ENCODE measurements around the gene SMIM9. TPM values are rescaled to one million over a fixed set of nuclear protein-coding genes. Genes with fewer than 3 reads are reported as not detected.

The SMIM9 gene
- total and polyA plus RNA-seq, 12 donors, result 0.11 TPM; not detected in 11

DNA sequence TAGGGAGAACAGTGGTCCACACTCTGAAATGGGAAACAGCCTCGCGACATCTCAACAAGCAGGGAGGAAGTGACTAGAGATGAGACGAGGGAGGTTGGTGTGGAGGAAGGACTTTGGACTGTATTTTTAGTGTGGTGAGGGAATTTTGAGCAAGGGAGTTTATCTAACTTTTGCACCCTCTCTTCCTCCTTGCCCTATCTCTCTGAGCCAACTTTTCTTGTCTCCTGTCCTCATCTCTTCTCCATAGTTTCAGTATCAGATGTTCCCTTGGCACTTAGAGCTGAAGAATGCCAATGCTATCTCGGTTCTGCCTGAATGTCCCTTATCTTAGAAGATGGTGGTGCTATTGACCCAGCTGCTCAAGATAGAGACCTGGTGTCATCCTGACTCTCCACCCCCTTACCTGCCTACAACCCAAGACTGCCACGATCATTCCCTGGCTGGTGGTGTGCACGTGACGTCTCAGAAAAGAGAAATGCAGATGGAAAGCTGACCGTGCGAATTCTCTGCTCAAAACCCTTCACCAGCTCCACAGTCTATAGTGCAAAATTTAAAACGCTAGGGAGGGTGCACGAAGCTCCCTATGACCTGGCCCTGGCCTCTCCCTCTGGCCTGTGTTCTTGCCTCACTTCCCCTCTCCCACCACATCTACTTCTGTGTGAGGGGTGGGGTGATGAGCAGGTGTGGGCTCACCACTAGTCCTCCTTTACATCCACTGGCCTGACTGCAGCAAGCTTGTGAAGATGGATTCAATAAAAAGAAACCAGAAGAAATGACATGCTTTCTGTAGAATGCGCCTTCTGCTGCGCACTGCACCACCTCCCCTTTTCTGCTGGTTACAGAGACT, 50.1 kb downstream of the SMIM9 start:
- intact Hi-C loops (cut with DNase I), result no loop called here
- 72 to 89% (median 82%) methylated on average over 13 of the region's 13 CpGs for WGBS, 4 donors
- no peak for TF ChIP-seq POLR2A (IDR thresholded peaks at IDR 0.05)
- TF ChIP-seq, protein P1, sequence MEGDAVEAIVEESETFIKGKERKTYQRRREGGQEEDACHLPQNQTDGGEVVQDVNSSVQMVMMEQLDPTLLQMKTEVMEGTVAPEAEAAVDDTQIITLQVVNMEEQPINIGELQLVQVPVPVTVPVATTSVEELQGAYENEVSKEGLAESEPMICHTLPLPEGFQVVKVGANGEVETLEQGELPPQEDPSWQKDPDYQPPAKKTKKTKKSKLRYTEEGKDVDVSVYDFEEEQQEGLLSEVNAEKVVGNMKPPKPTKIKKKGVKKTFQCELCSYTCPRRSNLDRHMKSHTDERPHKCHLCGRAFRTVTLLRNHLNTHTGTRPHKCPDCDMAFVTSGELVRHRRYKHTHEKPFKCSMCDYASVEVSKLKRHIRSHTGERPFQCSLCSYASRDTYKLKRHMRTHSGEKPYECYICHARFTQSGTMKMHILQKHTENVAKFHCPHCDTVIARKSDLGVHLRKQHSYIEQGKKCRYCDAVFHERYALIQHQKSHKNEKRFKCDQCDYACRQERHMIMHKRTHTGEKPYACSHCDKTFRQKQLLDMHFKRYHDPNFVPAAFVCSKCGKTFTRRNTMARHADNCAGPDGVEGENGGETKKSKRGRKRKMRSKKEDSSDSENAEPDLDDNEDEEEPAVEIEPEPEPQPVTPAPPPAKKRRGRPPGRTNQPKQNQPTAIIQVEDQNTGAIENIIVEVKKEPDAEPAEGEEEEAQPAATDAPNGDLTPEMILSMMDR (IDR thresholded peaks at IDR 0.05), result no peak
- no peaks in the 10 kb centered on the region for H3K27me3 ChIP-seq
- H3K9me3 ChIP-seq (replicated peaks in 1 of 3), result no peaks in the 10 kb centered on the region
- H3K4me1 ChIP-seq (replicated peaks in 1 of 2), result no peaks in the 10 kb centered on the region
- DNase-seq, result no peak
- peaks cover 0 to 12% of the 10 kb centered on the region in 2 donors for H3K36me3 ChIP-seq (replicated peaks in 1 of 2)
- H3K27ac ChIP-seq, result no peak overlapping the region
- no peak overlapping the region for H3K4me3 ChIP-seq

DNA sequence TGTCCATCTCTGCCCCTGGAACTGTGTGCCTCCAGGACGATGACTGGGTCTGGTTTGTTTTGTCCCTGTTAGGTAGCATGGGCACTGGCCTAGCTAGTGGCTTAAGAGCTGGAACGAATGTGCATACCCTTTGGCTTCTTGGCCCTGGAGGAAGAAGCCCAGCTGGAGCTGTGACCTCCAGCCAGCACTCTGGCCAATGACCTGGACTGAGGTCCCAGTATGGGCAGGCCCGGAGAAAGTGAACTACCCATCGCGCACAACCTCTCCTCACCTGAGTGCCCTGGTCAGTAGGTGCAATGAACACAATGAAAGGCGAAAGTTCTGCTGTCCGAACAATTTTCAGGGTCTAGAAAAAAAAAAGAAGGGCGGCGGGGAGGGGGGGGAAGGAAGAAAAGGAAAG, 53.5 kb downstream of the SMIM9 start:
- H3K9me3 ChIP-seq (replicated peaks in 1 of 3), result no peaks in the 10 kb centered on the region
- no peak for TF ChIP-seq POLR2A (IDR thresholded peaks at IDR 0.05)
- TF ChIP-seq, protein P1 (IDR thresholded peaks at IDR 0.05), result no peak
- H3K4me1 ChIP-seq (replicated peaks in 1 of 2), result peaks cover 0 to 4% of the 10 kb centered on the region in 2 donors
- H3K27ac ChIP-seq, result no peak overlapping the region
- intact Hi-C loops (cut with DNase I), result no loop called here
- 79 to 96% (median 85%) methylated on average over 7 to 9 of the region's 9 CpGs for WGBS, 4 donors
- H3K4me3 ChIP-seq, result no peak overlapping the region
- H3K27me3 ChIP-seq, result no peaks in the 10 kb centered on the region
- H3K36me3 ChIP-seq (replicated peaks in 1 of 2), result peaks cover 0 to 13% of the 10 kb centered on the region in 2 donors
- no peak for DNase-seq

DNA sequence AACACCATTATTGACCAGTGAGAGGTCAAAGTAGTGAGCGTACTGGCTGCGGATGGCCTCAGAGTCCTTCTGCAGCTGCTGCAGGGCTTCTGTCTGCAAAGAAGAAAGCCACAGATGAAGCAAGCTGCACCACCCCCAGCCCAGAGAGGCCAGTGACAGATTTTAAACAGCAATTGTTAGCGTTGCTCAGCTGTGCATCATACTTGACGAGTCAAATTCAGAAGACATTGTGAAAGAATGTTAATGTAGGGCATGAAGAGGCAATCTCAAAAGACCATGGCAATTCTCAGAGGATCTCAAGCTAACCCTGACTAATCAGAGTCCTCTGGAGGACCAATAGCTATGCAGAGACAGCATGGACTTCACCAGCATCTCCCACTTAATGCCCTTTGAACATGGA, 55.2 kb downstream of the SMIM9 start:
- intact Hi-C loops (cut with DNase I), result no loop called here
- Histone ChIP-seq H3K27ac (no peak overlapping the region), H3K4me3 (no peak overlapping the region), H3K9me3 (replicated peaks in 1 of 3) (no peaks in the 10 kb centered on the region), H3K27me3 (no peaks in the 10 kb centered on the region), H3K36me3 (replicated peaks in 1 of 2) (peaks cover 0 to 30% of the 10 kb centered on the region in 2 donors), H3K4me1 (replicated peaks in 1 of 2) (peaks cover 0 to 4% of the 10 kb centered on the region in 2 donors)
- 82 to 100% (median 91%) methylated on average over 1 to 4 of the region's 4 CpGs for WGBS, 4 donors
- TF ChIP-seq, protein P1 (IDR thresholded peaks at IDR 0.05), result no peak
- no peak for TF ChIP-seq POLR2A (IDR thresholded peaks at IDR 0.05)
- DNase-seq, result no peak

DNA sequence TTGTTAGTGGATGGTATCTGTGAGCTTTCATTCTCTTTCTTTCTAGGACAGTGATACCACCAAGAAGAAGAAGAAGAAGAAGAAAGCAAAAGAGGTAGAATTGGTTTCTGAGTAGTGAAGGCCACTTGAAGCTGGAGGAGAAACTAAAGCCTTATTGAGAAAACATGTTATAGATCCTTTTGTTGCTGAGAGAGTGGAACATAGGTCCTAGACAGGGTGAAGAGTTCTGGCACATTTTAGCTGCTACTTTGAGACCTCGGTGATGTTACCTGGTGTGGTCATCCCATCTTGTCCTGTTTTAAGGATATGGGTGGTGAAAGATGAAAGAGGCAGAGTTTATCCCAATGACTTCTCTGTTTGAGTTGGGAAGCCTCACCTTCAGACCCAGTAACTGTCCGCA, 57.7 kb downstream of the SMIM9 start:
- WGBS, 4 donors, result 90 to 95% (median 92%) methylated on average over 2 of the region's 2 CpGs

More for the DNA sequence above, 57.7 kb downstream of the SMIM9 start:
- no peak for DNase-seq
- H3K27ac ChIP-seq, result no peak overlapping the region
- H3K9me3 ChIP-seq (replicated peaks in 1 of 3), result no peaks in the 10 kb centered on the region
- peaks cover 0 to 37% of the 10 kb centered on the region in 2 donors for H3K36me3 ChIP-seq (replicated peaks in 1 of 2)
- peaks cover 0 to 4% of the 10 kb centered on the region in 2 donors for H3K4me1 ChIP-seq (replicated peaks in 1 of 2)
- intact Hi-C loops (cut with DNase I), result no loop called here
- no peak overlapping the region for H3K4me3 ChIP-seq
- TF ChIP-seq POLR2A (IDR thresholded peaks at IDR 0.05), result no peak
- TF ChIP-seq, protein P1 (IDR thresholded peaks at IDR 0.05), result no peak
- no peaks in the 10 kb centered on the region for H3K27me3 ChIP-seq

All from adrenal gland (tissue), 12 donors.